ENCODE data around the gene OR5A1.

Gene OR5A1

GRCh38 chr11:59436169-59436568, at the start of gene OR5A1:
TSS of gene OR5A1 (plus strand) at chr11:59436469. CDS start at chr11:59443169, 6,700 bp downstream.
- Histone ChIP-seq H3K27me3 (ENCODE audit: control insufficient read depth, insufficient read depth, low read length) (no peaks in the 10 kb centered on the region), H3K27ac (ENCODE audit: low read length) (no peak within 1 kb of the TSS), H3K9ac (ENCODE audit: low read length) (no peak within 1 kb of the TSS), H3K4me3 (ENCODE audit: low read length) (no peak within 1 kb of the TSS), H3K4me1 (ENCODE audit: control insufficient read depth, low read depth, low read length) (peaks cover 2% of the 10 kb centered on the region), H3K9me3 (ENCODE audit: control insufficient read depth, low read depth, low read length) (no peaks in the 10 kb centered on the region), H3K36me3 (ENCODE audit: control insufficient read depth, low read depth, low read length) (no peaks in the 10 kb centered on the region)

- H3K9me3 ChIP-seq (ENCODE audit: control insufficient read depth, low read depth, low read length): peaks cover 13% of the 10 kb centered on the region
Observed at GRCh38 chr11:59394186-59394585, 42.1 kb upstream of the OR5A1 start.

GRCh38 chr11:59400461-59401261, 35.6 kb upstream of the OR5A1 start:
- Histone ChIP-seq H3K4me1 (ENCODE audit: control insufficient read depth, low read depth, low read length) (no peaks in the 10 kb centered on the region), H3K9ac (ENCODE audit: low read length) (no peak overlapping the region), H3K27me3 (ENCODE audit: control insufficient read depth, insufficient read depth, low read length) (no peaks in the 10 kb centered on the region), H3K27ac (ENCODE audit: low read length) (no peak overlapping the region), H3K9me3 (ENCODE audit: control insufficient read depth, low read depth, low read length) (peaks cover 54% of the 10 kb centered on the region), H3K36me3 (ENCODE audit: control insufficient read depth, low read depth, low read length) (no peaks in the 10 kb centered on the region), H3K4me3 (ENCODE audit: low read length) (no peak overlapping the region)

More at GRCh38 chr11:59394186-59394585, 42.1 kb upstream of the OR5A1 start:
- no peak overlapping the region for H3K27ac ChIP-seq (ENCODE audit: low read length)
- no peaks in the 10 kb centered on the region for H3K4me1 ChIP-seq (ENCODE audit: control insufficient read depth, low read depth, low read length)
- no peak overlapping the region for H3K9ac ChIP-seq (ENCODE audit: low read length)
- no peaks in the 10 kb centered on the region for H3K27me3 ChIP-seq (ENCODE audit: control insufficient read depth, insufficient read depth, low read length)
- H3K4me3 ChIP-seq (ENCODE audit: low read length): no peak overlapping the region
- H3K36me3 ChIP-seq (ENCODE audit: control insufficient read depth, low read depth, low read length): no peaks in the 10 kb centered on the region

- no peaks in the 10 kb centered on the region for H3K27me3 ChIP-seq (ENCODE audit: control insufficient read depth, insufficient read depth, low read length)
- no peak overlapping the region for H3K9ac ChIP-seq (ENCODE audit: low read length)
- no peak overlapping the region for H3K27ac ChIP-seq (ENCODE audit: low read length)
- H3K4me3 ChIP-seq (ENCODE audit: low read length): no peak overlapping the region
- no peaks in the 10 kb centered on the region for H3K4me1 ChIP-seq (ENCODE audit: control insufficient read depth, low read depth, low read length)
- no peaks in the 10 kb centered on the region for H3K36me3 ChIP-seq (ENCODE audit: control insufficient read depth, low read depth, low read length)
- peaks cover 54% of the 10 kb centered on the region for H3K9me3 ChIP-seq (ENCODE audit: control insufficient read depth, low read depth, low read length)
Observed at GRCh38 chr11:59401262-59401552, 35.1 kb upstream of the OR5A1 start.

- Histone ChIP-seq H3K36me3 (ENCODE audit: control insufficient read depth, low read depth, low read length) (no peaks in the 10 kb centered on the region), H3K4me1 (ENCODE audit: control insufficient read depth, low read depth, low read length) (no peaks in the 10 kb centered on the region), H3K4me3 (ENCODE audit: low read length) (no peak overlapping the region), H3K9ac (ENCODE audit: low read length) (no peak overlapping the region), H3K9me3 (ENCODE audit: control insufficient read depth, low read depth, low read length) (peaks cover 51% of the 10 kb centered on the region), H3K27me3 (ENCODE audit: control insufficient read depth, insufficient read depth, low read length) (no peaks in the 10 kb centered on the region), H3K27ac (ENCODE audit: low read length) (no peak overlapping the region)
Observed at GRCh38 chr11:59403546-59403945, 32.7 kb upstream of the OR5A1 start.

- Histone ChIP-seq H3K4me1 (ENCODE audit: control insufficient read depth, low read depth, low read length) (no peaks in the 10 kb centered on the region), H3K9me3 (ENCODE audit: control insufficient read depth, low read depth, low read length) (peaks cover 20% of the 10 kb centered on the region), H3K4me3 (ENCODE audit: low read length) (no peak overlapping the region), H3K27me3 (ENCODE audit: control insufficient read depth, insufficient read depth, low read length) (no peaks in the 10 kb centered on the region), H3K36me3 (ENCODE audit: control insufficient read depth, low read depth, low read length) (no peaks in the 10 kb centered on the region), H3K27ac (ENCODE audit: low read length) (no peak overlapping the region), H3K9ac (ENCODE audit: low read length) (no peak overlapping the region)
Observed at GRCh38 chr11:59413646-59414045, 22.6 kb upstream of the OR5A1 start.

- Histone ChIP-seq H3K36me3 (ENCODE audit: control insufficient read depth, low read depth, low read length) (no peaks in the 10 kb centered on the region), H3K4me3 (ENCODE audit: low read length) (no peak overlapping the region), H3K9me3 (ENCODE audit: control insufficient read depth, low read depth, low read length) (peaks cover 5% of the 10 kb centered on the region), H3K27ac (ENCODE audit: low read length) (no peak overlapping the region), H3K4me1 (ENCODE audit: control insufficient read depth, low read depth, low read length) (no peaks in the 10 kb centered on the region), H3K27me3 (ENCODE audit: control insufficient read depth, insufficient read depth, low read length) (no peaks in the 10 kb centered on the region), H3K9ac (ENCODE audit: low read length) (no peak overlapping the region)
Observed at GRCh38 chr11:59415111-59415510, 21.2 kb upstream of the OR5A1 start.

- Histone ChIP-seq H3K9me3 (ENCODE audit: control insufficient read depth, low read depth, low read length) (no peaks in the 10 kb centered on the region), H3K36me3 (ENCODE audit: control insufficient read depth, low read depth, low read length) (no peaks in the 10 kb centered on the region), H3K4me3 (ENCODE audit: low read length) (no peak overlapping the region), H3K27ac (ENCODE audit: low read length) (no peak overlapping the region), H3K4me1 (ENCODE audit: control insufficient read depth, low read depth, low read length) (no peaks in the 10 kb centered on the region), H3K9ac (ENCODE audit: low read length) (no peak overlapping the region), H3K27me3 (ENCODE audit: control insufficient read depth, insufficient read depth, low read length) (no peaks in the 10 kb centered on the region)
Observed at GRCh38 chr11:59416613-59417012, 19.7 kb upstream of the OR5A1 start.

- Histone ChIP-seq H3K4me1 (ENCODE audit: control insufficient read depth, low read depth, low read length) (no peaks in the 10 kb centered on the region), H3K36me3 (ENCODE audit: control insufficient read depth, low read depth, low read length) (no peaks in the 10 kb centered on the region), H3K4me3 (ENCODE audit: low read length) (no peak overlapping the region), H3K27me3 (ENCODE audit: control insufficient read depth, insufficient read depth, low read length) (no peaks in the 10 kb centered on the region), H3K9me3 (ENCODE audit: control insufficient read depth, low read depth, low read length) (no peaks in the 10 kb centered on the region), H3K27ac (ENCODE audit: low read length) (no peak overlapping the region), H3K9ac (ENCODE audit: low read length) (no peak overlapping the region)
Observed at GRCh38 chr11:59417023-59417422, 19.2 kb upstream of the OR5A1 start.

- Histone ChIP-seq H3K4me3 (ENCODE audit: low read length) (no peak overlapping the region), H3K36me3 (ENCODE audit: control insufficient read depth, low read depth, low read length) (no peaks in the 10 kb centered on the region), H3K27ac (ENCODE audit: low read length) (no peak overlapping the region), H3K27me3 (ENCODE audit: control insufficient read depth, insufficient read depth, low read length) (no peaks in the 10 kb centered on the region), H3K4me1 (ENCODE audit: control insufficient read depth, low read depth, low read length) (no peaks in the 10 kb centered on the region), H3K9ac (ENCODE audit: low read length) (no peak overlapping the region), H3K9me3 (ENCODE audit: control insufficient read depth, low read depth, low read length) (no peaks in the 10 kb centered on the region)
Observed at GRCh38 chr11:59418156-59418555, 18.1 kb upstream of the OR5A1 start.

GRCh38 chr11:59423835-59424234, 12.4 kb upstream of the OR5A1 start:
- Histone ChIP-seq H3K4me1 (ENCODE audit: control insufficient read depth, low read depth, low read length) (peaks cover 28% of the 10 kb centered on the region), H3K9ac (ENCODE audit: low read length) (no peak overlapping the region), H3K4me3 (ENCODE audit: low read length) (no peak overlapping the region), H3K9me3 (ENCODE audit: control insufficient read depth, low read depth, low read length) (no peaks in the 10 kb centered on the region), H3K27ac (ENCODE audit: low read length) (no peak overlapping the region), H3K27me3 (ENCODE audit: control insufficient read depth, insufficient read depth, low read length) (no peaks in the 10 kb centered on the region), H3K36me3 (ENCODE audit: control insufficient read depth, low read depth, low read length) (no peaks in the 10 kb centered on the region)

- Histone ChIP-seq H3K4me1 (ENCODE audit: control insufficient read depth, low read depth, low read length) (peaks cover 28% of the 10 kb centered on the region), H3K9ac (ENCODE audit: low read length) (no peak overlapping the region), H3K27me3 (ENCODE audit: control insufficient read depth, insufficient read depth, low read length) (no peaks in the 10 kb centered on the region), H3K4me3 (ENCODE audit: low read length) (no peak overlapping the region), H3K36me3 (ENCODE audit: control insufficient read depth, low read depth, low read length) (no peaks in the 10 kb centered on the region), H3K27ac (ENCODE audit: low read length) (no peak overlapping the region), H3K9me3 (ENCODE audit: control insufficient read depth, low read depth, low read length) (no peaks in the 10 kb centered on the region)
Observed at GRCh38 chr11:59425131-59425530, 11.1 kb upstream of the OR5A1 start.
